Tibial nerve (tissue), 4 donors: ENCODE measurements around the gene ZFYVE28. TPM values are rescaled to one million over a fixed set of nuclear protein-coding genes. Genes with fewer than 3 reads are reported as not detected.

Experiments used
- DNase-seq, 2 donors: peaks; one replicate each; pipeline ENCODE4 v3.0.0-alpha.2; 2019; ENCODE audit warnings: low spot score in 2 of 2
- H3K27ac ChIP-seq, 4 donors: fragments of 200-600 bp; sonication (generic) in 3 of 4; one replicate each; pipeline ENCODE4 v1.5.1; 2017 to 2019; ENCODE audit warnings: mild to moderate bottlenecking in 1 of 4
- H3K27me3 ChIP-seq, 2 donors: fragments of 200-600 bp; sonication (generic) in 1 of 2; one replicate each; pipeline versions ENCODE4 v1.5.1 to v1.6.0; 2017 to 2019
- H3K36me3 ChIP-seq, 3 donors: fragments of 200-600 bp; sonication (generic); one replicate each; pipeline ENCODE4 v1.5.1; 2018 to 2019
- H3K4me1 ChIP-seq, 4 donors: fragments of 200-600 bp; sonication (generic) in 3 of 4; one replicate each; pipeline ENCODE4 v1.5.1; 2017 to 2019
- H3K4me3 ChIP-seq, 4 donors: fragments of 200-600 bp; sonication (generic) in 3 of 4; one replicate each; pipeline ENCODE4 v1.5.1; 2017 to 2019; ENCODE audit warnings: mild to moderate bottlenecking in 1 of 4, moderate library complexity in 1 of 4
- H3K9me3 ChIP-seq, 4 donors: fragments of 200-600 bp; sonication (generic) in 3 of 4; one replicate each; pipeline ENCODE4 v1.5.1; 2017 to 2019
- EP300 ChIP-seq, 2 donors: sonication (generic); formaldehyde crosslinking; IDR thresholded peaks; one replicate each; pipeline ENCODE4 v1.6.1; 2017; ENCODE audit warnings: antibody characterized with exemption in 2 of 2, mild to moderate bottlenecking in 1 of 2
- POLR2A ChIP-seq, 2 donors: fragments of 450-650 bp; IDR thresholded peaks; one replicate each; pipeline ENCODE4 v1.6.1; 2017; ENCODE audit warnings: antibody characterized with exemption in 2 of 2, mild to moderate bottlenecking in 2 of 2, moderate library complexity in 2 of 2
- WGBS, 2 donors: methylation state at CpG; one replicate each; pipeline ENCODE4 v1.1.5; 2018; 5-methylcytosine and 5-hydroxymethylcytosine counted together
- total RNA-seq, 4 donors: library from RNA; depleted of rRNA; stranded (reverse); fragments of >200 nt; gene quantifications; one replicate each; pipeline ENCODE4 v1.1.0, GENCODE V29; 2016
- TF ChIP-seq, protein P1 (sequence below), 5 experiments: fragments of 200-600 bp in 3 of 5; fragments of 450-650 bp in 2 of 5; sonication (generic) in 3 of 5; IDR thresholded peaks; one replicate each; pipeline ENCODE4 v1.5.1; 2016 to 2019; ENCODE audit warnings: antibody characterized with exemption in 5 of 5, mild to moderate bottlenecking in 3 of 5, moderate library complexity in 2 of 5

ZFYVE28 gene
- total RNA-seq, 4 donors from 2014 or later = 16.2 to 44.4 (median 26.5) TPM

DNA sequence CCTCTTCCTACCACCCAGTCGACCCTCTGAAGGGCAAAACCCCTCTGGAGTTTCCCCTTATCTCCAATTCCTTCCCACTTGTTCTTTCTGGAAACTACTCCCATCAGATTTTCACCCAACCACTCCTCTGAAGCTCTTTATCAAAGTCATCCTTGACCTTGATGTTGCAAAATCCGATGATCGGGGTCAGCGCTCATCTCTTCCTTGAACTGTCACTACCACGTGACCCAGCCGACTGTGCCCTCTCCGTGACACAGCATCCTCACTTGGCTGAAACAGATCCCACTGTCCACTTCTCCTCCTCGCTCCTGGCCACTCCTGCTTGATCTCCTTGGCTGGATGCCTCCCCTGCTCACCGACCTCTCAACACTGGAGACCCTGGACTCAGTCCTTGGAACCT lies 1.4 kb upstream of the ZFYVE28 start:
- 62 to 65% methylated on average over 9 of the region's 9 CpGs for WGBS, 2 donors
- Histone ChIP-seq H3K4me3 (no peak overlapping the region), H3K9me3 (no peaks in the 10 kb centered on the region), H3K4me1 (peaks cover 0 to 38% (median 9%) of the 10 kb centered on the region in 4 donors), H3K27me3 (peaks cover 0 to 67% of the 10 kb centered on the region in 2 donors), H3K27ac (no peak overlapping the region), H3K36me3 (no peaks in the 10 kb centered on the region)
- no peak for TF ChIP-seq POLR2A (IDR thresholded peaks at IDR 0.05)
- TF ChIP-seq, protein P1, sequence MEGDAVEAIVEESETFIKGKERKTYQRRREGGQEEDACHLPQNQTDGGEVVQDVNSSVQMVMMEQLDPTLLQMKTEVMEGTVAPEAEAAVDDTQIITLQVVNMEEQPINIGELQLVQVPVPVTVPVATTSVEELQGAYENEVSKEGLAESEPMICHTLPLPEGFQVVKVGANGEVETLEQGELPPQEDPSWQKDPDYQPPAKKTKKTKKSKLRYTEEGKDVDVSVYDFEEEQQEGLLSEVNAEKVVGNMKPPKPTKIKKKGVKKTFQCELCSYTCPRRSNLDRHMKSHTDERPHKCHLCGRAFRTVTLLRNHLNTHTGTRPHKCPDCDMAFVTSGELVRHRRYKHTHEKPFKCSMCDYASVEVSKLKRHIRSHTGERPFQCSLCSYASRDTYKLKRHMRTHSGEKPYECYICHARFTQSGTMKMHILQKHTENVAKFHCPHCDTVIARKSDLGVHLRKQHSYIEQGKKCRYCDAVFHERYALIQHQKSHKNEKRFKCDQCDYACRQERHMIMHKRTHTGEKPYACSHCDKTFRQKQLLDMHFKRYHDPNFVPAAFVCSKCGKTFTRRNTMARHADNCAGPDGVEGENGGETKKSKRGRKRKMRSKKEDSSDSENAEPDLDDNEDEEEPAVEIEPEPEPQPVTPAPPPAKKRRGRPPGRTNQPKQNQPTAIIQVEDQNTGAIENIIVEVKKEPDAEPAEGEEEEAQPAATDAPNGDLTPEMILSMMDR (IDR thresholded peaks at IDR 0.05) = no peak
- no peak for TF ChIP-seq EP300 (IDR thresholded peaks at IDR 0.05)
- DNase-seq = no peak

DNA sequence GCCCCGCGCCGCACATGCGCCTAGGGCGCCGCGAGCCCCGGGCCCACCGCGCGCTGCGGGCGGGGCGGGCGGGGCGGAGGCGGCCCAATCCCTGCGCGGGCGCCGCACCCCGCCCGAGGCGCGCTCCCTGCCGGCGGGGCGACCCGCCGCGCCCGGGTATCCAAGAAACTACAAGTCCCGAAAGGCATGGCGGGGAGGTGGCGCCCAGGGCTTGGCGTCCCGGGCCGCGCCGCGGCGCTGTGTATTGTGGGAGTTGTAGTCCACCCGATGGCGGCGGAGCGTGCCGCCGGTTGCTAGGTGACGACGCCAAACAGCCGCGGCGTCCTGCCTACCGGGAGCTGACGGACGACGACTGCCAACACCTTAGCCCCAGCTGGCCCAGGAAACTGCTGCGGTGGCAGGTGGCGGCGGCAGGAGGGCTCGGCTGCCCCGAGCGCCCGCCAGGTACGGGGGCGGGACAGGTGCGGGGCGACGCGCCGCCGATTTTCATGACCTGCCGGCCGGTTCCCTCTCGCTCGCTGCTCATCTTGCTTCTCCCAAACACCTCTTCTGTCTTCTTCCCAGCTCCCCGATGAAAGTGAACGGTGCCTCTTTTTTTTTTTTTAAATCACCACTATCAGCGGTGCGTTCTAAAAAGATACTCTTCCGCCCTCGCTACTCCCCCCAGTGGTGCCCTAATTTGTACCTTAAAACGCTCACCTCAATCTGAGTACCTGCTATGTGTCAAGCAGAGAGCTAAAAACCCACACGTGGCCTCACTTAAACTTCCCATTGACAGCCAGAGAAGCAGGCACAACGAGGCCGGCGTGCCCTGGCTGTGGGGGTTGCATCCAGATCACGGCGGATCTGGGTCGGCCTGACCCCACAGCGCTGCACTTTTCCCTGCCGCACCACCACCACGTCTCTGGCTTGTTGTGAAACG lies 466 bp upstream of the ZFYVE28 start, which contains the start of gene CFAP99:
Gene CFAP99 (plus strand): TSS at position 306 of the 922 bp plus-strand sequence.
- Histone ChIP-seq H3K4me1 (peaks cover 0 to 46% (median 16%) of the 10 kb centered on the region in 4 donors), H3K36me3 (no peaks in the 10 kb centered on the region), H3K4me3 (peak within 1 kb of the TSS; percentile 50 to 79 (median 60)), H3K27ac (peak within 1 kb of the TSS in 3 of 4 donors; percentile 68 to 74 (median 70)), H3K27me3 (peaks cover 0 to 62% of the 10 kb centered on the region in 2 donors), H3K9me3 (no peaks in the 10 kb centered on the region)
- 1 to 2% methylated on average over 36 to 51 of the region's 94 CpGs for WGBS, 2 donors
- DNase-seq = peak; percentile 90 to 92
- TF ChIP-seq POLR2A (IDR thresholded peaks at IDR 0.05) = no peak
- TF ChIP-seq EP300 (IDR thresholded peaks at IDR 0.05) = peak; percentile 10 to 49
- TF ChIP-seq, protein P1 (IDR thresholded peaks at IDR 0.05) = peak in 3 of 5 experiments; percentile 19 to 33 (median 24)

DNA sequence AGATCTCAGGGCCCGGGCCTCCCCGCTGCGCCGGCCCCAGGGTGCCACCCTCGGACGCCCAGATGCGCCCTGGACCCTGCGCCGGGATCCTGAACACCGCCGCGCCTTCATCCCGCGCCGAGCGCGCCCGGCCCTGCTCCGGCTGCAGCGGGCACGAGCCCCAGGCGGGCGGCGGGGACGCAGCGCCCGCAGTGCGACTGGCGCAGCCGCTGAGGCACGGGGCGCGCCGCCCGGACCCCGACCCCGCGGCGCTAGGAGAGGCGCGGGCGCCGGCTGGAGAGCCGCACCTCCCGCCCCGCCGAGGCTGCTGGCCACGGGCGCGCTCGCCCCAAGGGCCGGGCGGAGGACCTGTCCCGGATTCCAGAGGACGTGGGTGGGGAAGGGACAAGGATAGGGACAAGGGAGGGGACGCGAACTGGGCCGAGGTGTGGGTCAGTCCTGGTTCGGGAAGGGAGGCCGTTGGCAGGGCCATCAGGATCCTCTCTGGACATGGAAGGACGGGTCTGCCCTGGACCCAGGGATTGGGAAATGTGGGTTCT lies 1.1 kb downstream of the ZFYVE28 start:
- Histone ChIP-seq H3K36me3 (no peaks in the 10 kb centered on the region), H3K9me3 (no peaks in the 10 kb centered on the region), H3K27me3 (peaks cover 0 to 48% of the 10 kb centered on the region in 2 donors), H3K4me3 (peak overlapping the region; percentile 50 to 79 (median 56)), H3K4me1 (peaks cover 0 to 63% (median 30%) of the 10 kb centered on the region in 4 donors), H3K27ac (peak overlapping the region in 3 of 4 donors; percentile 68 to 74 (median 70))
- no peak for DNase-seq
- no peak for TF ChIP-seq EP300 (IDR thresholded peaks at IDR 0.05)
- no peak for TF ChIP-seq POLR2A (IDR thresholded peaks at IDR 0.05)
- TF ChIP-seq, protein P1 (IDR thresholded peaks at IDR 0.05) = no peak
- WGBS, 2 donors = 0 to 1% methylated on average over 14 to 45 of the region's 61 CpGs

DNA sequence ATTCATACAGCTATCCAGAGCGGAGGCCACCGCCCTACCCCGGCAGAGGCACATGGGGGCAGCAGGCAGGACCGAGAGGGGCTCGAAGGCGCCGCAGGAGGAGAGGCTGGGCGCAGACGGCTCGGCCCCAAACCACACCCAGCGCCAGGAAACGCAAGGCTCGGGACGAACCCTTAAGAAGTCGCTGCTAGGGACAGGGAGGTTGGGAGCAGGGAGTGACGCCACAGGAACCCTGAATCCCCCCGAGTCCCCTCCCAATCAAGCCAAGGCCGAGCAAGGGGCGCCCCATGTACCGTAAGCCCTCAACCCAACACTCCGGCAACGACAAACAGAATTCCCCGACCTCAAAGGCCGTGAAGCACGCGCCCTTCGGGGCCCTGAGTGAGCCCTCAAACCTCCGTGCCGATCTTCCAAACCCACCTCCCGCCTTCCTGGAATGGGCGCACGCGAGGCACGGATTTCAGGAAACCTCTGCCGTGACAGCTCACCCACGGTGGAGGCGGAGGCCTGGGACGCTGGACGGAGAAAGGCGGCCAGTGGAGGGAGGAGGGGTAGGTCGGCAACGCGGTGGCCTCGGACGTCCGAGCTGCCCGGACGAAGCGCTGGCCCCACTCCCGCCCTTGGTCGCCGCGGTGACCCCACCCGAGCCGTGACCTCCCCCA lies 1.8 kb downstream of the ZFYVE28 start:
- peak overlapping the region in 3 of 4 donors; percentile 58 to 68 (median 67) for H3K27ac ChIP-seq
- DNase-seq = no peak

More for the DNA sequence above, 1.8 kb downstream of the ZFYVE28 start:
- no peaks in the 10 kb centered on the region for H3K9me3 ChIP-seq
- H3K27me3 ChIP-seq = peaks cover 0 to 42% of the 10 kb centered on the region in 2 donors
- peak overlapping the region; percentile 44 to 79 (median 50) for H3K4me3 ChIP-seq
- TF ChIP-seq POLR2A (IDR thresholded peaks at IDR 0.05) (no peak), EP300 (IDR thresholded peaks at IDR 0.05) (no peak)
- TF ChIP-seq, protein P1 (IDR thresholded peaks at IDR 0.05) = no peak
- H3K4me1 ChIP-seq = peaks cover 0 to 69% (median 36%) of the 10 kb centered on the region in 4 donors
- no peaks in the 10 kb centered on the region for H3K36me3 ChIP-seq
- 3 to 5% methylated on average over 36 to 42 of the region's 55 CpGs for WGBS, 2 donors
